ENCODE data around the gene ZNF84. TPM values are rescaled to one million over a fixed set of nuclear protein-coding genes. Genes with fewer than 3 reads are reported as not detected.

Gene ZNF84
- total and polyA plus RNA-seq, 9 of the 15 experiments (the other 6 are each of a cell fraction or from before 2014, with no cell fraction given): 8.8 to 24.3 (median 12.1) TPM

DNA sequence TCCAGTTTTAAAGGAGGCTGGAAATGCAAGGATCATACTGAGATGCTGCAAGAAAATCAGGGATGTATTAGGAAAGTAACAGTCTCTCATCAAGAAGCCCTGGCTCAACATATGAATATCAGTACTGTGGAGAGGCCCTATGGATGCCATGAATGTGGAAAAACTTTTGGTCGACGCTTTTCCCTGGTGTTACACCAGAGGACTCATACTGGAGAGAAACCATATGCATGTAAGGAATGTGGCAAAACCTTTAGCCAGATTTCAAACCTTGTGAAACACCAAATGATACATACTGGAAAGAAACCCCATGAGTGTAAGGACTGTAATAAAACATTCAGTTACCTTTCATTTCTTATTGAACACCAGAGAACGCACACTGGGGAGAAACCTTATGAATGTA lies 68.3 kb downstream of the ZNF84 start:
- POLR2A ChIA-PET: no interaction called here
- no peaks in the 10 kb centered on the region for H4K20me1 ChIP-seq (replicated peaks; ENCODE audit: control insufficient read depth, insufficient read depth, low read length)
- H3K9ac ChIP-seq (ENCODE audit: insufficient read depth in 1 of 2, low read depth in 2 of 2, low read length in 2 of 2): no peak overlapping the region
- no peak for DNase-seq (ENCODE audit: extremely low read depth in 1 of 4, low spot score in 3 of 4)
- 77% methylated on average over 3 of the region's 3 CpGs for WGBS (ENCODE audit: insufficient coverage, low coverage, missing lambda C conversion rate)
- no peak overlapping the region for H2AFZ ChIP-seq (ENCODE audit: low read depth, low read length)
- no TSS peak for BruUV-seq (replicated peaks)
- H3K36me3 ChIP-seq (ENCODE audit: control insufficient read depth, insufficient read depth, low read length): peaks cover 15% of the 10 kb centered on the region; the same call in 2 of the 3 replicates
- H3K9me3 ChIP-seq (replicated peaks; ENCODE audit: control insufficient read depth, insufficient read depth, low read depth, low read length): peaks cover 33% of the 10 kb centered on the region
- in situ Hi-C loops (cut with MboI): no loop called here
- intact Hi-C loops (cut with micrococcal nuclease): no loop called here
- H3K4me2 ChIP-seq (ENCODE audit: insufficient read depth, low read length): no peak overlapping the region
- H3K4me3 ChIP-seq: no peak overlapping the region
- H3K27ac ChIP-seq (ENCODE audit: extremely low read depth, low read depth, low read length): no peak overlapping the region
- ATAC-seq: no peak
- CTCF ChIA-PET (ENCODE audit: low intra/inter-chr PET ratio): no interaction called here
- no peaks in the 10 kb centered on the region for H3K9me1 ChIP-seq (ENCODE audit: control insufficient read depth, insufficient read depth, low read length)
- no peak for FAIRE-seq
- H3K27me3 ChIP-seq (ENCODE audit: control insufficient read depth in 2 of 2, insufficient read depth in 2 of 2, low read length in 2 of 2): no peaks in the 10 kb centered on the region
- no peaks in the 10 kb centered on the region for H3K79me2 ChIP-seq (ENCODE audit: control insufficient read depth, insufficient read depth, low read length)
- no peaks in the 10 kb centered on the region for H3K4me1 ChIP-seq (replicated peaks in 1 of 2; ENCODE audit: control insufficient read depth in 2 of 2, insufficient read depth in 2 of 2, low read length in 2 of 2)
- TF ChIP-seq ZNF232 (CRISPR knock-in tag; IDR thresholded peaks at IDR 0.05) (no peak), MAFG (tag; conservative IDR thresholded peaks at IDR 0.05) (0 out of 2 replicates have a peak, but pooled peaks have one; percentile 10)
- TF ChIP-seq, protein P1, sequence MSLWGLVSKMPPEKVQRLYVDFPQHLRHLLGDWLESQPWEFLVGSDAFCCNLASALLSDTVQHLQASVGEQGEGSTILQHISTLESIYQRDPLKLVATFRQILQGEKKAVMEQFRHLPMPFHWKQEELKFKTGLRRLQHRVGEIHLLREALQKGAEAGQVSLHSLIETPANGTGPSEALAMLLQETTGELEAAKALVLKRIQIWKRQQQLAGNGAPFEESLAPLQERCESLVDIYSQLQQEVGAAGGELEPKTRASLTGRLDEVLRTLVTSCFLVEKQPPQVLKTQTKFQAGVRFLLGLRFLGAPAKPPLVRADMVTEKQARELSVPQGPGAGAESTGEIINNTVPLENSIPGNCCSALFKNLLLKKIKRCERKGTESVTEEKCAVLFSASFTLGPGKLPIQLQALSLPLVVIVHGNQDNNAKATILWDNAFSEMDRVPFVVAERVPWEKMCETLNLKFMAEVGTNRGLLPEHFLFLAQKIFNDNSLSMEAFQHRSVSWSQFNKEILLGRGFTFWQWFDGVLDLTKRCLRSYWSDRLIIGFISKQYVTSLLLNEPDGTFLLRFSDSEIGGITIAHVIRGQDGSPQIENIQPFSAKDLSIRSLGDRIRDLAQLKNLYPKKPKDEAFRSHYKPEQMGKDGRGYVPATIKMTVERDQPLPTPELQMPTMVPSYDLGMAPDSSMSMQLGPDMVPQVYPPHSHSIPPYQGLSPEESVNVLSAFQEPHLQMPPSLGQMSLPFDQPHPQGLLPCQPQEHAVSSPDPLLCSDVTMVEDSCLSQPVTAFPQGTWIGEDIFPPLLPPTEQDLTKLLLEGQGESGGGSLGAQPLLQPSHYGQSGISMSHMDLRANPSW (CRISPR knock-in tag; IDR thresholded peaks at IDR 0.05): no peak

GRCh38 chr12:133106253-133106652 lies 68.9 kb downstream of the ZNF84 start:
- DNase-seq (ENCODE audit: extremely low read depth in 1 of 4, low spot score in 3 of 4) (peak in 1 of 4 experiments; percentile 5), FAIRE-seq (no peak), ATAC-seq (no peak)
- Histone ChIP-seq H4K20me1 (replicated peaks; ENCODE audit: control insufficient read depth, insufficient read depth, low read length) (no peaks in the 10 kb centered on the region), H3K4me2 (ENCODE audit: insufficient read depth, low read length) (no peak overlapping the region), H3K4me1 (replicated peaks in 1 of 2; ENCODE audit: control insufficient read depth in 2 of 2, insufficient read depth in 2 of 2, low read length in 2 of 2) (no peaks in the 10 kb centered on the region), H2AFZ (ENCODE audit: low read depth, low read length) (no peak overlapping the region), H3K4me3 (no peak overlapping the region), H3K9me1 (ENCODE audit: control insufficient read depth, insufficient read depth, low read length) (no peaks in the 10 kb centered on the region), H3K36me3 (ENCODE audit: control insufficient read depth, insufficient read depth, low read length) (peaks cover 15% of the 10 kb centered on the region; the same call in 2 of the 3 replicates), H3K9me3 (replicated peaks; ENCODE audit: control insufficient read depth, insufficient read depth, low read depth, low read length) (peaks cover 30% of the 10 kb centered on the region), H3K79me2 (ENCODE audit: control insufficient read depth, insufficient read depth, low read length) (no peaks in the 10 kb centered on the region), H3K27me3 (ENCODE audit: control insufficient read depth in 2 of 2, insufficient read depth in 2 of 2, low read length in 2 of 2) (no peaks in the 10 kb centered on the region), H3K27ac (ENCODE audit: extremely low read depth, low read depth, low read length) (no peak overlapping the region), H3K9ac (ENCODE audit: insufficient read depth in 1 of 2, low read depth in 2 of 2, low read length in 2 of 2) (no peak overlapping the region)
- intact Hi-C loops (cut with micrococcal nuclease) (no loop called here), in situ Hi-C loops (cut with MboI) (no loop called here)
- POLR2A ChIA-PET: no interaction called here
- no TSS peak for BruUV-seq (replicated peaks)
- 86% methylated on average over 5 of the region's 5 CpGs for WGBS (ENCODE audit: insufficient coverage, low coverage, missing lambda C conversion rate)
- CTCF ChIA-PET (ENCODE audit: low intra/inter-chr PET ratio): no interaction called here
- TF ChIP-seq GMEB1 (CRISPR knock-in tag; IDR thresholded peaks at IDR 0.05) (no peak), CBX3 (IDR thresholded peaks at IDR 0.05; ENCODE audit: borderline replicate concordance in 1 of 2, low read length in 2 of 2) (peak in 1 of 2 experiments; percentile 37; a peak in 1 of 3 replicates), TRIM28 (IDR thresholded peaks at IDR 0.05) (peak; percentile 84)

Data from K562 (cell line).